AG09319 (cell line): ENCODE data around the gene C19orf33.
A peak's percentile ranks its signal among the peaks of the same experiment; 100 is the strongest.

Experiments used
- DNase-seq: peaks from one replicate; pipeline ENCODE4 v3.0.0-alpha.2; 2010; ENCODE audit warnings: low read depth; ENCODE audit errors: extremely low read depth
- TF ChIP-seq, protein P1 (sequence below): IDR thresholded peaks from 2 replicates; pipeline ENCODE4 v1.5.1; 2011; ENCODE audit warnings: low read depth, mild to moderate bottlenecking, inconsistent platforms, low read length, moderate library complexity

Gene C19orf33

GRCh38 chr19:38290631-38291147, 13.4 kb upstream of the C19orf33 start:
- TF ChIP-seq, protein P1, sequence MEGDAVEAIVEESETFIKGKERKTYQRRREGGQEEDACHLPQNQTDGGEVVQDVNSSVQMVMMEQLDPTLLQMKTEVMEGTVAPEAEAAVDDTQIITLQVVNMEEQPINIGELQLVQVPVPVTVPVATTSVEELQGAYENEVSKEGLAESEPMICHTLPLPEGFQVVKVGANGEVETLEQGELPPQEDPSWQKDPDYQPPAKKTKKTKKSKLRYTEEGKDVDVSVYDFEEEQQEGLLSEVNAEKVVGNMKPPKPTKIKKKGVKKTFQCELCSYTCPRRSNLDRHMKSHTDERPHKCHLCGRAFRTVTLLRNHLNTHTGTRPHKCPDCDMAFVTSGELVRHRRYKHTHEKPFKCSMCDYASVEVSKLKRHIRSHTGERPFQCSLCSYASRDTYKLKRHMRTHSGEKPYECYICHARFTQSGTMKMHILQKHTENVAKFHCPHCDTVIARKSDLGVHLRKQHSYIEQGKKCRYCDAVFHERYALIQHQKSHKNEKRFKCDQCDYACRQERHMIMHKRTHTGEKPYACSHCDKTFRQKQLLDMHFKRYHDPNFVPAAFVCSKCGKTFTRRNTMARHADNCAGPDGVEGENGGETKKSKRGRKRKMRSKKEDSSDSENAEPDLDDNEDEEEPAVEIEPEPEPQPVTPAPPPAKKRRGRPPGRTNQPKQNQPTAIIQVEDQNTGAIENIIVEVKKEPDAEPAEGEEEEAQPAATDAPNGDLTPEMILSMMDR = no peak
- DNase-seq = peak; percentile 67

- DNase-seq = no peak
- TF ChIP-seq, protein P1 = no peak; the same call in 1 of the 2 replicates
These were observed 12.2 kb upstream of the C19orf33 start for GRCh38 chr19:38291855-38292254.

GRCh38 chr19:38293281-38293680, 10.8 kb upstream of the C19orf33 start:
- TF ChIP-seq, protein P1 = no peak
- no peak for DNase-seq

DNA sequence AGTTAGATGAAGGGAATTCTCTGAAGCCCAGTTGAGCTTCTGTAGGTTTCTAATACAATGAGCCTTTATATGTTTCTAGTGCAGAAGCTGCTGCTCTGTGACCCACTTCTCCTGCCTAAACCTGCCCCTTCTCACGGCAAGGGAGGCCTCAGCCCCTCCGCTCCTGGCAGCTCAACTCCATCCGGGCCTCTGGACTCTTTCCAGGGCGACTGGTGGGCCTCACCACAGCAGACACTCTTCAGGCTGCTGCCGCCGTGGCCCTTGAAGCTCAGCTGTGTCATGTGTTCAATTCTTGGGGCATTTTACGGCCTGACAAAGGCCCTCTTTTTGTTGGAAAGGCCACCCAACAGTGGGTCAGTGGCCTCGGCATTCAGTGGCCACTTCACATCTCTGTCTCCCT, 10.0 kb upstream of the C19orf33 start:
- TF ChIP-seq, protein P1 = no peak
- no peak for DNase-seq

DNA sequence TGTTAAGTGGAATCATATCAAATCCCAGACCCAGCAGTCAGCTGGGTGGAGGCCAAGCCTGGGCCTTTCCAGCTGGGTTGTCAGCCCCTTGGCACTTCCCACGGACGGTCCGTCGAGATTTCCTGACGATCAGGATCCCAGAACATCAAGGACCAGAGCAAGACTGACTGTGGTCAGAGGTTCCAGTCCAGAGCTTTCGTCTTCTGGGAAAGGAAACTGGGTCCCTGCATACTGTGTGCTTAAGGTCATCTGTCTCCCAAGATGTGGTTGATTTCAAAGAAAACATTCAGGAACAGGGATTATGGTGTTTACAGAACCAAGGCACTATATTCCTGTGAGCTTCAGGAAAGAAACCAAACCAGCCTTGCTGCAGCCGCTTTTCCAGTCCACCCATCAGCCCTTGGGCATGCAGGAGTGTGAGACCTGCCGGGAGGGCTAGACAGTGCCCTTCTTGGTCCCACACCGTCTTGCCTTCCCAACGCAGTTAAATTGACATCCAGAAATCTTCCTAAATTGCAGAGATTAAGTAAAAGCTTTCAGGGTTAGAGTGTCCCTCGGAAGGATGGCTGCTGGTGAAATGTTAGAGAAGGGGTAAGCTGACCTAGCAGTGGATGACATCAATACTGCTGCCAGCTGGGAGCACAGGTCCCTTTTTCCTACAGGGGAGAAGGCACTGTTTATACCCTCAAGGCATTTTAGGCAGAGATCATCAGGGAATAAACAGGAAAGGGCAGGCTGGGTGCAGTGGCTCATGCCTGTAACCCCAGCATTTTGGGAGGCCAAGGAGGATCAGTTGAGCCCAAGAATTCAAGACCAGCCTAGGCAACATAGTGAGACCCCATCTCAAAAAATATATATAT, 5.0 kb upstream of the C19orf33 start:
- DNase-seq = no peak
- TF ChIP-seq, protein P1 = no peak

- DNase-seq = no peak
- TF ChIP-seq, protein P1 = no peak
These were observed 358 bp downstream of the C19orf33 start for GRCh38 chr19:38304352-38304865.

GRCh38 chr19:38304866-38305429, 897 bp downstream of the C19orf33 start:
- DNase-seq = no peak
- TF ChIP-seq, protein P1 = no peak
